ENCODE results near the gene PPP6R1.

DNA sequence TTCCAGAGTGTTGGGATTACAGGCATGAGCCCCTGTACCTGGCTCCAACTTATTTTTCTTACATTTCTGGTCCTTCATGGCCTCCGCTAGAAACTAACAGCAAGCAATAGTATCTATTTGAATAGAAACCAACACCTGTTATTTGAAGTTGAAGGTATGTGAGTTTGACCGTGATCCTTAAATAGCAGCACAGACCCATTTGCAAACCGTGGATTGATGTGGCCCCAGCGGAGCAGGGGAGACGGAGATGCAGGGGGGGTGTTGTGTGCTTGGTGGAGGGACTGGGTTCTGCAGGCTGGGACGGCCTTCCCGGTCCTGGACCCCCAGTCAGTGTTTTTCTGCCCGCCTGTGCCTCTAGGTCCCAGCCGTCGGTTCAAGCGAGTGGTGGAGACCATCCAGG lies 49.5 kb upstream of the PPP6R1 start:
- TF ChIP-seq POLR2A (IDR thresholded peaks at IDR 0.05) = no peak
- TF ChIP-seq, protein P1, sequence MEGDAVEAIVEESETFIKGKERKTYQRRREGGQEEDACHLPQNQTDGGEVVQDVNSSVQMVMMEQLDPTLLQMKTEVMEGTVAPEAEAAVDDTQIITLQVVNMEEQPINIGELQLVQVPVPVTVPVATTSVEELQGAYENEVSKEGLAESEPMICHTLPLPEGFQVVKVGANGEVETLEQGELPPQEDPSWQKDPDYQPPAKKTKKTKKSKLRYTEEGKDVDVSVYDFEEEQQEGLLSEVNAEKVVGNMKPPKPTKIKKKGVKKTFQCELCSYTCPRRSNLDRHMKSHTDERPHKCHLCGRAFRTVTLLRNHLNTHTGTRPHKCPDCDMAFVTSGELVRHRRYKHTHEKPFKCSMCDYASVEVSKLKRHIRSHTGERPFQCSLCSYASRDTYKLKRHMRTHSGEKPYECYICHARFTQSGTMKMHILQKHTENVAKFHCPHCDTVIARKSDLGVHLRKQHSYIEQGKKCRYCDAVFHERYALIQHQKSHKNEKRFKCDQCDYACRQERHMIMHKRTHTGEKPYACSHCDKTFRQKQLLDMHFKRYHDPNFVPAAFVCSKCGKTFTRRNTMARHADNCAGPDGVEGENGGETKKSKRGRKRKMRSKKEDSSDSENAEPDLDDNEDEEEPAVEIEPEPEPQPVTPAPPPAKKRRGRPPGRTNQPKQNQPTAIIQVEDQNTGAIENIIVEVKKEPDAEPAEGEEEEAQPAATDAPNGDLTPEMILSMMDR (IDR thresholded peaks at IDR 0.05) = no peak

All from gastroesophageal sphincter (tissue), 3 donors.